HG02852 (cell line): ENCODE data around the gene REC114.
"Not testable (repeated sequence)": the region's sequence is repeated elsewhere in the genome, so short reads cannot be mapped to it uniquely, and the experiment has no call there.

Experiments
- ATAC-seq: cut with Tn5 transposase; IDR thresholded peaks from one replicate; pipeline ENCODE4 v1.9.1; 2021; ENCODE audit warnings: mild to moderate bottlenecking, moderate library complexity; ENCODE audit not compliant: unreplicated experiment

REC114 gene

DNA sequence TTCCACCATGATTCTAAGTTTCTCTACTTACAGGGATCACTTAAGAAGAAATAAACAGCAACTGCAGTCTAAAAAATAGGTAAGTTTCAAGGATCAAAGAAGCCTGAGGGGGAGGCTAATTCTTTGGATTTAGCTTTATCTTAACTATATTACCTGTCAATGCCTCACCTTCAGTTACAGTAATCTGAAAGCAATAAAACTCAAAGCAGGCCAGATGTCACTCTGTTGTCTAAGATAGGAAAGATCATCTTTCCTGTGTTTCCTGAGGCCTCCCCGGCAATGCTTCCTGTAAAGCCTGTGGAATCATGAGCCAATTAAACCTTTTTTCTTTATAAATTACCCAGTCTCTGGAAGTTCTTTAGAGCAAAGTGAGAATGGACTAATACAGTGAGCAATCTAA lies 130.1 kb downstream of the REC114 start:
- no peak for ATAC-seq

DNA sequence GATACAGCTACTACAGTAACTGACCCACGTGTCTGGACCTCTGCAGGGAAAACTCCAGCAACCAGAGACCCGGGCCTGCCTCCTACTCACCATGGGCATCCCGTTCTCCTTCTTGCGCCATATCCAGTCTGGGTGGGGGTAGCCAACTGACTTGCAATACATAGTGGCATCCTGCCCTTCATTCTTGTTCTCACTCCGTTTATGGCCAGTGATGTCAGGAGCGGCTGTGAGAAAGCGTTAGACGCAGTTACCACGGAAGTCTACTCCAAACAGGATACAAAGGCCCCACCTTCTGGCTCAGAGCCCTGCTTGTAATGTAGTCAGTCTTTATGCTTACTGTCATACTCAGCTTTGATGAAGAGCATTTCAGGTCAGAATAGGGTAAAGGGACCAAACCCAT lies 130.6 kb downstream of the REC114 start:
- no peak for ATAC-seq

DNA sequence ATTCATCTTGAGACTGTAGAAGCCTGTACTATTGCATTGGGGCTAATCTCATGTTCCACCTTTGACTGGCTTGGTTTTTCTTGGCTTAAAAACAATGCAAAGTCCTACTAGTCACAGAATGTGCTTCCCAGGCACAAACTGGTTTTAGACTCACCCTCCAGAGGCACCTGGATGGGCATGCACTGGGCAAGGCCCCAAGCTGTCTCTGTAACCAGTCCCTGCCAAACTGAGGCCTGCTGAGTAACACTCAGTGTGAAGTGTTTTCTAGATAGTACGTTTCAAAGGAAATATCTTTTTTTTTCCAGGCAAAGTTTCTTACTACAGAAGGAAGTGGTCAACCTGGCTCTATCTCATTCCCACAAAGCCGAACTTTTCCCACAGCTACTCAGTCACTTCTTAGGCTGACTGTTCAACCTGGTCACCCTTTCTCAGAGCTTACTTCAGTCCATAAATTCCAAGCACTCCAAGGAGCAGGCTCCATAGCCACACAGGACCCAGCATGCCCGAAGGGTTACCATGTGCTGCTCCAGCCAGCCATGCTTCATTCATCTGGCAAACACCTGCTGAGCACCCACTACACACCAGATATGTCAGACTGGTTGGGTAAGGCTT lies 132.8 kb downstream of the REC114 start:
- no peak for ATAC-seq

DNA sequence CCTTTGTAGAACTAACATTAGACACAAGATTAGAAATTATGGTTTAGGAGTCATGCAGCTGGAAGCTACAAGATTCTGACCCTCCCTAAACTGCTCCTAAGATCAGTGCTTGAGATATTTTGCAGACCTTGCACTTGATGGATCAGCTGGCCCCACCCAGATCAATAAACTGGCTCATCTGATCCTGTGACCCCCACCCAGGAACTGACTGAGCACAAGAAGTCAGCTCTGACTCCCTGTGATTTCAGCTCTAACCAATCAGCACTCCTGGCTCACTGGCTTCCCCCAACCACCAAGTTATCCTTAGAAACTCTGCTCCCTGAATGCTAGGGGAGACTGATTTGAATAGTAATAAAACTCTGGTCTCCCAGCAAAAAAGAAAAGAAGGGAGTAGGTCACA lies 134.6 kb downstream of the REC114 start:
- not testable (repeated sequence) for ATAC-seq

DNA sequence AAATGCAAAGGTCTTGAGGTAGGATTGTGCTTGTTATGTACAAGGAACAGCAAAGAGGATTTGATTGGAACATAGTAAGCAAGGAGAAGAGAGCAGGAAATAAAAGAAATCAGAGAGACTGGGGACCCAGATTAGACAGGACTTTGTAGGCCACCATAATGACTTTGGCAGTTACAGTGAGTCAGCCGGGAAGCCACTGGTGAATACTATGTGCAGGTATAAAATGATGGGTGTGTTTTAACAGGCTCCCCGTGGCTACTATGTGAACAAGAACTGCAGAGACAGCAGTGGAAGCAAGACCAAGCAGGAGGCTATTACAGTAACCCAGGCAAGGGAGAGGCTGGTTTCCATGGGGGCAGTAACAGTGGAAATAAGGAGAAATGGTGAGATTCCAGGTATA lies 135.1 kb downstream of the REC114 start:
- ATAC-seq: no peak

DNA sequence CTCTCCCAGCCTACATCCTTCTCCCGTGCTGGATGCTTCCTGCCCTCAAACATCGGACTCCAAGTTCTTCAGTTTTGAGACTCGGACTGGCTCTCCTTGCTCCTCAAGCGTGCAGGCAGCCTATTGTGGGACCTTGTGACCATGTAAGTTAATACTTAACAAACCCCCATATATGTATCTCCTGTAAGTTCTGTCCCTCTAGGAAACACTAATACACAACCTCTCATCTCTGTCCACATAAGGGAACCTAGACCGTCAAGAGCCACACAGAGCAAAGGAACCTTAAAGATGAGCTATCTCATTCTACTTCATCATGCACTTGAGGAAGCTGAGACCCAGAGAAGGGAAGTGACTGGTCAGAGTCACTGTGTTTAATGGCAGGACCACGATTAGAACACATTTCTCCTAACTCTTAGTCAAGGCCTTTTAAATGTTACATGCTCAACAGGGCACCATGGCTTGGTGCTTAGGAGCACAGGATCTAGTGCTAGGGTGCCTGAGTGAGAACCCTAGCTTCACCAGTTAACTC lies 140.0 kb downstream of the REC114 start:
- ATAC-seq: no peak

DNA sequence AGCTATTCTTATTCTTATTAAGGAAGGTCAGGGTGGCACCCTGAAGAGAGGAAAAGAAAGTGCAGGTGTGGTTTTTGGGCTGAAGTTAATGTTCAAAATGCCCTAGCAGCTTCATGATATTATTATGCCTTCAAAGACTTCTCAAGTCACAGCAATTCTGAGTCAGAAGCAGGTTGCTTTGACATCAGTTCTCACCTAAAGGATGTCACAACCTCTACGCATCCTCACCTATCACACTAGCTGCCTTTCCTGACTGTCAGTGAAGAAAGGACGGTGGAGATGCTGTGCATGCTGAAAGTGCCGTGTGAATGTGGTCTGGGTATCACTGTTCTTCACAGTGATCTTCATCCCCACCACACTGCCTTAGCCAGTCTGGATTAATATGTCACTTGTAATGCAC lies 140.6 kb downstream of the REC114 start:
- no peak for ATAC-seq

DNA sequence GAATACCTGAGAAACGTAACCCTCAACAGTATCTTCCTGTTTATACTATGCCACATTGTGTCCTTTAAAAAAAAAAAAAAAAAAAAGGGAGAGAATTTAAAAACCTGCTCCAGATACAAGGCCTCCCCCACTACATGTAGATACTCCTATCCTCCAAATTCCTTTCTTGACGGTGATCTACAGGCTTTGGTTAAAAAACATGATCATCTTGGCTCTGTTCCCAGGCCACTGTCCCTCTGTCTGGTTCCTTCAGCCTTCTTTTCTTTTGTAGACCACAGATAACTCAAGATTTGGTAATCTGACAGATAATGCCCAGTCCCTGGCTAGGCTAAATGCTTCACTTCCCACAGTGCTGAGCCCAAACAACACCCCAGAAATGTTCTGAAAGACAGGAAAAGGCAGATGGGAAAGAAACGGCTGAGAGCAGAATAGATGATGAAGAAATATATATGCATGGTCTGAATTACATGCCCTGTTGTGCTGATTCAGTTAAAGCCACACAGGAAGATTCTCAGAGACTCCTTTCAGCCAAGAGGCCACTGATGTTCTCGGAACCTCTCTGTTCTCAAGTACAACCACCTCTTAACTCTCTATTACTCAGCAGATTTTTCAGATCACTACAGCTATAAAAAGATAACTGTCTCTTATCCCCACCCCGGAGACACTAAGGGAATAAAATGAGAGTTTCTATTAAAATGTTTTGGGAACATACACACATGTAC lies 141.9 kb downstream of the REC114 start:
- no peak for ATAC-seq

DNA sequence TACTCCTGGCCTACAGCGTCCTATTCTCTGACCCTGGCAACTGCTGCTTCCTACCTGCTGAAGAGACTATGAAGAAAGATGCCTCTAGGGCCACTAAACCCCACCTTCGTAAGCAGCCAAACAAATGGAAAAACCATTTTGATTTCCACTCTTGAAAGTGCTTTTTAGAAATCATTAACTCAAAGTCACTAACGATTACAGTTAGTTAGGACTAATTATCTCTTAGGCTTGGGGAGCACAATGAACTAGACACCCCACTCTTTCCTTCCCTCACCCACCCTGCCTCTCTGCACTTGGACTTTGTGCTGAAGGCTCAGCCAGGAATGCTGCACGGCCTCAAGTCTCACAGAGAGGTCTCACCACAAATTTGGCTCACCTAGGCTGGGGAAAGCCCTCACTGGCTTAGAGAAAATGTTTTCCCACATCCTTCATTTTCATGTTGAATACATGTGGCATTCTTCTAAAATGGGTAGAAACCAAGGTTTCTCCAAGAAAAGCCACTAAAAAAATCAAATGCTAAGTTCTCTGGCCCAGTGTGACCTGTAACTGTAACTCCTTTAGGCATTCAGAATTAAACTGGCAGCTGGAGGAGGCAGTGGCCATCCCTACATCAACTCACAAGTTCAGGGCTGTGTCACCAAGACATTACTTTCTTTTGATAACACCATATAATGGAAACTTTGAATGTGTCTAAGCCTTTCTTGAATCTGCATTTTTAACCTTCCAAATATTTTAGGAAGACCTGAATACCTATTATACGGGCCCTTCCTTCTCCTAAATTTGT lies 143.1 kb downstream of the REC114 start:
- no peak for ATAC-seq

DNA sequence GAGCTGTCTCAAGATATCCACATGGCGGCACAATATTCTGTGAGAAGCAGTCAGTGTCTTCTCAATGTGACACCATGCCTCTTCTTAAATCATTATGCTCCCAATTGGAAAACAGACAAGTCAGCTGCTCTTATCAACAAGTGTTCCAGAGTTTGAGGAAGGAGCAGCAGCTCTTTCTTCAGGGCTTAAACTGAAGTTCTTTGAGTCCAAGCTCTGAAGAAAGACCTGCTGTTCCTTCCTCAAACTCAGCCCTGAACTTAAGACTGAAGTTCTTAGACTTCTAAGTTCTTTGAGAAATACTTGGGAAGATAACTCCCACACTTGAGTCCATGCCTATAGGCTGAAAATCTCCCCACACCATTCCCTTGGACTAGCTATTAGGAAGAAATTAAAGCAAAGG lies 146.8 kb downstream of the REC114 start:
- ATAC-seq: no peak

DNA sequence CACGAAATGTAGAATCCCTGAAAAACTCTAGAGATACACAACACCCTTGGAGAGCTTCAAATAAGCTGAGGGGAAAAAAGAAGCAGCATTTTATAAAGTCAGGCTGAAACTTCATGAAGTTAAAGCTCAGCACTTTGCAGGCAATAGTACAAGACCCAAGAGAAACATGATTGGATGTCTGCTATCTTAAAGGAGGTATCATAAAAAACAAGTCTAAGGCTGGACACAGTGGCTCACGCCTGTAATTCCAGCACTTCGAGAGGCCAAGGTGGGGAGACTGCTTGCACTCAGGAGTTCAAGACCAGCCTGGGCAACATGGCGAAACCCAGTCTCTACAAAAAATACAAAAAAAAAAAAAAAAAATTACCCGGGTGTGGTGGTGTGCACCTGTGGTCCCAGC lies 147.3 kb downstream of the REC114 start:
- no peak for ATAC-seq

DNA sequence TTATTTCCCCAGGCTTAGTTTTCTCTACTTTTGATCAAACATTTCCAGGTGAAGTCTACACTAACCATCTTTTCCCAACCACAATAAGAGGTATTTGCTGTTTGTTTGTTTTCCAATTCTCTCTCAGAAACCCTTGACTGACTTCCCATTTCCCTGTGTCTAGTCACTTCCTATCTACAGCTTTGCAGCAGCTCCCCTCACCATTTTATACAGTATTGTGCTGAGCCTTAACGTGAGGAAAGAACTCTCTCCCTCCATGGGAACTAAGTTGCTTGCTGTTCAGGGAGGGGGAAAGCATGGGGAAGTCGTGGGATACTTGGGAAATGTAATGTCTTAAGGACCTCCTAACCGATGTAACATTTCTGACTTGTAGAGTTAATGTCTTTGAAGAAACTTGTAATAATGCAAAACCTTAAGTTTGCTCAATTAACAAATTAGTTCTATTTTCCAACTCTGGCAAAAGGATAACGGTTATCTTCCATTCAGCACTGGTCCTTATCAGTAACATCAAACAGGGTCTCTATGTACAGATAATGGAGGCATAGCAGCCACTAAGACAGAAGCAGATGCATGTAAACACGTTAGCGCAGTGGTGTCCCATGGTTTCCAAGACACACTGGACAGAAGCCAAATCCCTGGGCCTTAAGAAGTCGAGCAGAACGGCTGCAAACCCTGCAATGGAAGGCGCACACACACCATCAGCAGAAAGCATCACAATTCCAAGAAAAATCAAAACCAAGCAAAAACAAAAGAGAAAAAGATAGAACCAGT lies 150.5 kb downstream of the REC114 start:
- ATAC-seq: no peak

DNA sequence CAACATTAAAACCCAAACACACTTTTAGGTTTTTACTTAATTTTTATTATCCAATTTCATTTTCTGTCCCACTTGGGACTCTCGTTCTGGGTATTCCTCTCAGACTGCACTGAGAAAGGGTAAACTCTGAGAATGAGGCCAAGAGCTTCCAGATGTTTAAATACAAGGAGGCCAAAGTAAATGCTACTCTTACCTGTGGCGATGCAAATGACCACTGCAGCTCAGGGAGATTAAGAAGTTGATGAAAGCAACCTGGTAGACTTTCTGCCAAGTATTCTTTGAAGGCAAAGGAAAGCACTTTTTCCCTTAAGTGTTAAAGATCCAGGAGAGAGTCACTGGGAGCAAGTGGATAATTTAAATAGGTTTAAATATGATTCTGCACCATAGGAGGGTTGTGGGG lies 151.1 kb downstream of the REC114 start:
- ATAC-seq: no peak

DNA sequence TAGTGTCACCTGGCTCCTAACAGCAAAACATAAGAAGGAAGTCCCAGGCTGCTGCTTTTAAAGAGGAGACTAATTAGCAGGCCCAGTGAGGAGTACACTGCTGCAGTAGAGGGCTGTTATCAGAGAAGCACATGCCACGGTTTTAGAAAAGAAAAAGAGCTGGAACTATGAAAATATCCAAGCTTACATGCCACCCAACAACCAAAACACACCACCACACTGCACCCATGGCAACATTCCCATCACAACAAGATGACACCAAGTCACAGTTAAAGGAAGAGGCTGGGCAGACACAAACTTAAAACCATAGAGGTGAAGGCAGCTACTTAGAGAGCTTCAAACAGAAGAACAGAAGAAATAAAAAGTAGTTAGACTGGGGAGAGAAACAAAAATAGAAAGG lies 153.2 kb downstream of the REC114 start:
- no peak for ATAC-seq

DNA sequence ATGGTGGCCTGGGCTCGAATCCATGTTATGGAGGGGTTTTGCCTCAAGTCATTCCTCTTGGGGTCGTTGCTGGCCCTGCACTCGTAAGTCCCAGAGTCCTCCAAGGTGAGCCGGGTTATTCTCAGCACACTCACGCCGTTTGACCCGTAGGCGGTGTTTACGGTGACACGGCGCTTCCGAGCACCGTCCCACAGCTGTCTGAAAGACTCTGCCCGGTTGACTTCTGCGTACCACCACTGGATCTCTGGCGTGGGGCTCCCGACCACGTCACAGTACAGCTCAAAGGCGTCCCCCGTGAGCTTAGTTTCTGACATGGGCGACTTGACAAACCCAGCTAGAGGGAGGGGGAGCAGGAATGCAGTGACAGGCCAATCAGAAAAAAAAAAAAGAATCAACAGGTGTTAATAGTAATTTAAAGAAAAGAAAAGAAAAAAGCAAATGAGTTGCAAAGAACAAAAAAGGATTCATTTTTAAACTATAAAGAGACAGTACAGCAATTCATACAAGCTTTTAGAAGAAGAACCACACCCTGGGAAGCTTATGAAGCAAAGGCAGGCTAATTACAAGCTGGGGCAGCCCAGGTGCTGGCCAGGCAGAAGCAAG lies 154.2 kb downstream of the REC114 start:
- no peak for ATAC-seq

DNA sequence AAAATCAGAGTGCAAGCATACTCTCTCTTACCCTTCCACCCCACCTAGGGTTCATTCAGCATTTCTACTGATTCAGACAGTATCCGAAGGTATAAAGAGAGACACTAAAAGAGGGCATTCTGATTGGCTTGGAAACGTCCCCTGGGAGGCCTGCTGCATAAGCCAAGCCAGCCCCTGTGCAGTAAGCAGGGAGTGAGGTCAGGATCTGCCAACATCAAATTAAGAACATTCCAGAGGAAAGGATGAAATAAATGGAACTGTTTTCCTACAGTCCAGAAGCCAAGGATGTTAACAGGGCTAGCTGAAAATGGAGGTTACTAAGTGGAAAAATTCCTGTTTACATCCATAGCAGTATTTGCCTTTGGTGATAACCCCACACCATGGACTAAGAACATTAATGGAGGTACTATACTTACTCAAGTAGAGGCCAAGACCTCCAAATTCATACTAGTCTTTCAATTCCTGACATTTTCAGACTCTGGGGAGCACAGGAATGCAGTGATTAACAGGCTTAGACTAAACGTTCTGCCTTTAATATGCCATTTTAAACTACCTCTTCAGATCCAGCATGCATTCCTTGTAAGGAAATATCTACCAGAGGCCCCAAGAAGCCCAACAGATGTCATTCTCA lies 155.7 kb downstream of the REC114 start:
- ATAC-seq: no peak

DNA sequence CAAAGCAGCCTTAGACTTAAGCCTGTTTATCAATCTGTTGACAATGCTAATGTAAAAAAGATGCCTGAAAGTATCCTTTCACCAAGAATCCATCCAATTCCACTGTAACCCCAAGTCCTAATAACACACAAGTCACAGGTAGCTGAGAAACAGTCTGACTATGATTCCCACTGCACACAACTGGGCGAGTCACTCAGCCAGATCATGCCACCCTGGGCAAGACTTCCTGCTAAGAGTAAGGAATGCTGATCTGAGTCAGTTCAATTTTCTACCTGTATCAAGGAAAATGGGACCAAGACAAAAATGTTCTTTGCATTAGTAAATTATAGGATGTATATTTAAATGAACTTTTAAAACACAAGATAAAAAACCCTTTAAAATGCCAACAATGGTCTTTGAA lies 157.0 kb downstream of the REC114 start:
- no peak for ATAC-seq

DNA sequence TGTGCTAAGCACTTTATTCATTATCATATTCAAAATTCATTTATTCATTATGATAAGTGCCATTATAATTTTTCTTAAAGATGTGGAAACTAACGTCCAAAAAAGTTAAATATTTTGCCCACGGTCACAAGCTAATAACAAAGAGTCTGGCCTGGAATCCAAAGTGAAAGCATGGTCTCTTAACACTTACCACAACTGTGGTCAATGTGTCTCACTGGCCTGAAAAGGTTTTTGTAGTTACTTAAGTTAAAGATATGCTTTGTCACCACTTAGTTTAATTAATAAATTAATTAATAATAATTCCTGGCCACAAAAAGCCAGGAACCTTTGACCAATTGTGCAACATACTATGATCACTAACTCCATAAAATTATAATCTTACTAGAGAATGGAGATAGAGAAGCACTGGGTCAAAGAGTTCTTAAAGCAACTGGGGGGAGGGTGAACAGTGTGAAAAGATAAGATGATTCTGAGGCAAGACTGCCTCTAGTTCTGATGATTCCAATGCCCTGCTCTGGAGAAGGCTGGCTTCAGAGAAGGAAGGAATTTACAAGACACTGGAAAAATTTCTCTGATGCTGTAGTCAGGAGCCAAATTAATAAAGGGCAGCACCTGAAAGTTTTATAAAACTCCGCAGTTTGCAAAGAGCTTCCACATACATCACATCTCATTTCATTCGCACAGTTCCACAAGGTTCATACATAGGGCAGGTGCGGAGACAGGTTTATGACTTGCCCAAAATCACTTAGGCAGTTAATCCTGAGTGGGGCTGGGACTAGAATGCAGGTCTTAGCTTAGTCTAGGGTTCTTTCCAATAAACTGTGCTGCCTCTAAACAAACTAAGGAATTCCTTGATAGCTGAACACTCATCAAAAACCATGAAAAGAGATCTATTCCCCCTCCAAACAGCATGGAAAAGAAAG lies 157.7 kb downstream of the REC114 start:
- ATAC-seq: no peak
